HUES48 (cell line): Measurements from ENCODE around the gene PARN.
"Not testable (repeated sequence)": the region's sequence is repeated elsewhere in the genome, so short reads cannot be mapped to it uniquely, and the experiment has no call there.

Experiments
- H3K27ac ChIP-seq: one replicate; pipeline ENCODE4 v1.7.0; 2013; ENCODE audit warnings: low read depth, low read length, inconsistent platforms
- H3K27me3 ChIP-seq: 2 replicates; pipeline ENCODE4 v1.6.1; 2013; ENCODE audit warnings: mild to moderate bottlenecking, low read length; ENCODE audit not compliant: control insufficient read depth, insufficient read depth
- H3K36me3 ChIP-seq: 2 replicates; pipeline ENCODE4 v1.6.1; 2013; ENCODE audit warnings: low read length; ENCODE audit not compliant: control insufficient read depth, insufficient read depth
- H3K4me1 ChIP-seq: 2 replicates; pipeline ENCODE4 v1.6.1; 2013; ENCODE audit warnings: mild to moderate bottlenecking, low read length; ENCODE audit not compliant: control insufficient read depth, insufficient read depth
- H3K4me3 ChIP-seq: 2 replicates; pipeline ENCODE4 v1.5.1; 2013; ENCODE audit warnings: mild to moderate bottlenecking, low read depth, low read length
- H3K9ac ChIP-seq: 2 replicates; pipeline ENCODE4 v1.6.1; 2013; ENCODE audit warnings: mild to moderate bottlenecking, low read depth, low read length, moderate library complexity
- H3K9me3 ChIP-seq: 2 replicates; pipeline ENCODE4 v1.6.1; 2013; ENCODE audit warnings: low read length; ENCODE audit not compliant: control insufficient read depth, insufficient read depth

PARN gene

DNA sequence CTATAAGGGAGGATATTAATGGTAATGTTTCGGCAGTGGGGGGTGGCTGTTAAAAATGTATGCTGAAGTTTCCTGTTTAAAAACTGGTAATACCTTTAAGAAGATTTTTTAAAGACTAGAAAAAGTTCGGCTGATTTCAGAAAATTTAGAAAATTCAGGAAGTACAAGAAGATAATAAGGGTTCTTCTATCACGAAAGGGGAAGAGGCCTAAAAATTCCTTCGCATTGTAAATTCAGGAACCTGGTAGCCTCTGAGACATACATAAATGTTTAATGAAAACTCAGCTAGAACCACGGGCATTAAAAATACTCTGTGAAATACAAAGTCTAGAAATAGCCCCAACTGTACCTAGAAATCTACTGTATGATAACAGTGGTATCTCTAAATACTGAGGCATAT lies 181.2 kb downstream of the PARN start:
- Histone ChIP-seq H3K9me3 (no peaks in the 10 kb centered on the region), H3K27ac (no peak overlapping the region), H3K4me3 (no peak overlapping the region), H3K4me1 (no peaks in the 10 kb centered on the region), H3K9ac (no peak overlapping the region), H3K27me3 (no peaks in the 10 kb centered on the region), H3K36me3 (no peaks in the 10 kb centered on the region; the same call in 1 of the 2 replicates)

- Histone ChIP-seq H3K27ac (no peak overlapping the region), H3K27me3 (no peaks in the 10 kb centered on the region), H3K36me3 (no peaks in the 10 kb centered on the region; the same call in 1 of the 2 replicates), H3K9ac (no peak overlapping the region), H3K4me1 (no peaks in the 10 kb centered on the region), H3K9me3 (no peaks in the 10 kb centered on the region), H3K4me3 (no peak overlapping the region)
Measured at GRCh38 chr16:14447783-14448182, 182.3 kb downstream of the PARN start.

DNA sequence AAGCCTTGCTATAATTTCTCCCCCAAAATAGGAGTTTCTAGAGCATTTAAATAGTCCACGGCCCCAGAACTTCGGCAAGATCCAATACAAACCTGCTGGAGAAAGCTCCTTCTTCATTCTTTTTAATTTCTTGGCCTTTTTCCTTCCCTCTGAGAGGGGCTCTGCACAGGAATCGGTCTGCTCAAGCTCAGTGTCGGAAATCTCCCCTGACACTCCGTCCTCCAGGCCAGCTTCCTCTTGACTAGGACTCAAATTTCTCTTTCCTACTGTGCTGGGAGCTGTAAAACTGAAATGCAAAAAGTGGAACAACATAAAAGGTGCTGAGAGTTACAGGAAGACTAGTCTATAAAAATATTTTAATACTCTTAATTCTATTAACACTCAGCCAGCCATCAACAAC lies 183.3 kb downstream of the PARN start:
- H3K27ac ChIP-seq: no peak overlapping the region
- H3K36me3 ChIP-seq: no peaks in the 10 kb centered on the region; the same call in 1 of the 2 replicates
- H3K4me3 ChIP-seq: no peak overlapping the region
- H3K9ac ChIP-seq: no peak overlapping the region
- H3K9me3 ChIP-seq: no peaks in the 10 kb centered on the region
- no peaks in the 10 kb centered on the region for H3K27me3 ChIP-seq
- H3K4me1 ChIP-seq: 0 out of 2 replicates have a peak, but pooled peaks cover 3% of the 10 kb centered on the region

DNA sequence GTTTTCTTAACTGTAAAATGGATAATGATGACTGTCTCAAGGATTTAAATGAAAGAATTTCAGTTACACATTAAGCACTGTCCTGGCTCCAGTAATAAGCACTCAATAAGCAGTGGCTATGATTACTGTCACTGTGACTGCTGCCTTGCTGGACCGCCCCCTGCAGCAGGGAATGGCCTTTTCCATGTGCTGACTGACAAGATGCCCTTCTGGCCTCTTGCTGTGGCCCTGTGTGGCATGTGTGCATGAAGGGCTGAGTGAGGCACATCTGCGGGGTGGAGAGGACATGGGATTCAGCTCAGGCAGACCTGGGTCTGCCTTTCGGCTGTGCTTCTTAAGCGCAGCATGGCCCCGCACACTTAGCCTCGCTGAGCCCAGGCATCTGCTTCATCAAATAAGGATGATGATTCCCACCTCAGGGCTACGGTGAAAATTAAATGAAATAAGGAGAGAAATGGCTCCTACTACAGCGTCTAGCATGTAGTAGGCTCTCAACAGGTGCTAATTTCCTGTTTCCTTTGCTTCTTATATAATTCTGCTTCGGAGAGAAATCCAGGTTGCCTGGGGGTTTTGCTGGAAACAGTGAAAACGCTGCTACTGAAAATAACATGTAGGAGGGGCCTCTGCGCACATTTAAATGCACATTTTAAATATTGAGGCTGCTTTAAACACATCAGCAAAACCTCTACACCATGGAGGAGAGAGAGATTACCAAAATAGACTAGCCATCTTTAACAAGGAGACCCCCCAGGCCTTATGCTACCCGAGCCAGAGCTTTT lies 183.9 kb downstream of the PARN start:
- Histone ChIP-seq H3K4me1 (0 out of 2 replicates have a peak, but pooled peaks cover 3% of the 10 kb centered on the region), H3K36me3 (no peaks in the 10 kb centered on the region; the same call in 1 of the 2 replicates), H3K4me3 (no peak overlapping the region), H3K9ac (no peak overlapping the region), H3K9me3 (no peaks in the 10 kb centered on the region), H3K27ac (no peak overlapping the region), H3K27me3 (no peaks in the 10 kb centered on the region)

- Histone ChIP-seq H3K9ac (no peak overlapping the region), H3K27ac (no peak overlapping the region), H3K4me1 (0 out of 2 replicates have a peak, but pooled peaks cover 3% of the 10 kb centered on the region), H3K36me3 (no peaks in the 10 kb centered on the region; the same call in 1 of the 2 replicates), H3K4me3 (no peak overlapping the region), H3K9me3 (no peaks in the 10 kb centered on the region), H3K27me3 (no peaks in the 10 kb centered on the region)
Measured at GRCh38 chr16:14444979-14445810, 184.9 kb downstream of the PARN start.

- H3K4me3 ChIP-seq, H3K4me1 ChIP-seq, H3K27me3 ChIP-seq, H3K27ac ChIP-seq, H3K9me3 ChIP-seq, H3K36me3 ChIP-seq, H3K9ac ChIP-seq: not testable (repeated sequence)
Measured at GRCh38 chr16:14441533-14441932, 188.5 kb downstream of the PARN start.

DNA sequence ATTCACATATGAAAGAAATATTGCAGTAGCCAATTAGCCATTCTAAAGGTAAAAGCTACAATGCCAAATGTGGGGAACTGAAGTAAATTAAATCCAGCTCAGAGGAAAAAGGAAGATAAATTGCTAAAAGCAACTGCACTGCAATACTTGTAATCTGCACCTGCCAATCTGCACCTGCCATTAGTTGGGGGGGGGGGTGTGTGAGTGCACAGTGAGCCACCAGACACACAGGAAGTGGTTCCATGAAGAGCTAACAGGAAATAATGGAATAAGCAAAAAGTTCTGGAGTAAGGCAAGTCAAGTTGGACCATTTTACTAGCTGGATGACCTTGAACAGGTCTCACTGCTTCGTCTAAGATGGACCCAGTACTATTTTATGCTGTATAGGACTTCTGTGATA lies 191.8 kb downstream of the PARN start:
- H3K27ac ChIP-seq: no peak overlapping the region
- 0 out of 2 replicates have a peak, but pooled peaks cover 3% of the 10 kb centered on the region for H3K4me1 ChIP-seq
- H3K9ac ChIP-seq: no peak overlapping the region
- no peaks in the 10 kb centered on the region for H3K27me3 ChIP-seq
- no peaks in the 10 kb centered on the region for H3K9me3 ChIP-seq
- 0 out of 2 replicates have a peak, but pooled peaks cover 4% of the 10 kb centered on the region for H3K36me3 ChIP-seq
- no peak overlapping the region for H3K4me3 ChIP-seq

DNA sequence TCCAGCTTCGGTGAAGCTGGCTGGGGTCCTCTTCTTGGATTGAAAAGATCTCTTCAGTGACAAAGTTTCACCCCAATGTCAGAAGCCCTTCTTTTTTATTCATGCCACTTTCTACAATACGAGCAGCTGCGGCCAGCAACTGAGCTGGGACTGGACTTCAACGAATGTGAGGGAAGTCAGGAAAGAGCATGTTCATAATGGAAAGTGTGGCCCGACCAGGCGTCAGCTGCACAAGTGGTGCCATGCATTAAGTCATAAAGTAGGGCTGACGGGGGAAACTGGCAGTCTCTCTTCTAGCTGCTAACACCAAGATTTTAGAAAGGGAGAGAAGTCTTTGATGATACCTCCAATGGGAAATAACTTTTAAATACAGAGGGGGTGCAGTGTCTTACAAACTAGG lies 192.6 kb downstream of the PARN start:
- Histone ChIP-seq H3K9me3 (no peaks in the 10 kb centered on the region), H3K27me3 (no peaks in the 10 kb centered on the region), H3K9ac (no peak overlapping the region), H3K27ac (no peak overlapping the region), H3K4me3 (no peak overlapping the region), H3K4me1 (0 out of 2 replicates have a peak, but pooled peaks cover 3% of the 10 kb centered on the region), H3K36me3 (0 out of 2 replicates have a peak, but pooled peaks cover 4% of the 10 kb centered on the region)

DNA sequence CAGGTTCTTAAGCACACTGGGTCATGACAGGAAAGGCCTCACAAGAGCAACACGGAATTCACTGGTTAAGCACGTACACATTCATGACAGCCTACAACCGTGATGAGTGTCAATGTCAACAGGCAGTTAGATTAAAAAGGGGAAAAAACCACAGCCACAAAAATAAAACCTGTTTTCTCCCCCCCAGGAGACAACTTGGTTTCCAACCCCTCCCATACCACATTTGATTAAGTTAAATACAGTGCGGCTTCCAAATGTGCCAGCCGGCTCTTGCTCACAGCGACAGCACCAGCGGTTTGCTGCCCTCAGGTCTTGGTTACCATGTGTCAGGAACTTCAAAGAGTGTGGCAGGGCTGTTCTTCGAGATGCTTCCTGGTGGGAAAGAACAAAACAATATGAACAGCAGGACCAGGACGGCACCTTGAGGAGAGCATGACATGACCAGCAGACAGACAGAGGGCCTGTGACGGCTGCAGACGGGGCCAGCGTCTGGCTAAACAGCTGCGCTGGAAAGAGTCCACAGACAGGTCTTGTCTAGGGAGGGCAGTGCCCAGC lies 193.6 kb downstream of the PARN start:
- Histone ChIP-seq H3K27ac (no peak overlapping the region), H3K27me3 (no peaks in the 10 kb centered on the region), H3K9me3 (no peaks in the 10 kb centered on the region), H3K36me3 (0 out of 2 replicates have a peak, but pooled peaks cover 4% of the 10 kb centered on the region), H3K4me3 (no peak overlapping the region), H3K4me1 (no peaks in the 10 kb centered on the region), H3K9ac (no peak overlapping the region)

DNA sequence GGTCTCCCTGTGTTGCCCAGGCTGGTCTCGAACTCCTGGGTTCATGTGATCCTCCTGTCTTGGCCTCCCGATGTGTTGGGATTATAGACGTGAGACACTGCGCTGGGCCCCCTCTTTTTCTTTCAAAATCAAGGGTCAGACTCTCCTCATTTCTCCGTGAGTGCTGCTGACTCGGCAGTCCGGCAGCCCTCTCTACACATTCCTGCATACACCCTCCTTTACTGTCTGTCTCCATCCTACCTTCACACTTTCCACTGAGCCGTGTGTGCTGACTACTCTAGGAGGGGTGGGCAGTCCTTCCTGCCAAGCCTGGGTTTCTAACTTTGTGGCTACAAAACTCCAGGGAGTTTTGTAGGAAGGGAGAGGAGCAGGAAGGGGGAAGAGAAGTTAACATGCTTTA lies 195.2 kb downstream of the PARN start:
- no peaks in the 10 kb centered on the region for H3K9me3 ChIP-seq
- no peak overlapping the region for H3K9ac ChIP-seq
- no peak overlapping the region for H3K27ac ChIP-seq
- no peaks in the 10 kb centered on the region for H3K4me1 ChIP-seq
- H3K36me3 ChIP-seq: 0 out of 2 replicates have a peak, but pooled peaks cover 4% of the 10 kb centered on the region
- no peak overlapping the region for H3K4me3 ChIP-seq
- no peaks in the 10 kb centered on the region for H3K27me3 ChIP-seq
